SK-N-MC (cell line): ENCODE measurements around the gene RIMS1.

ENCODE experiments used
- EZH2 ChIP-seq: fragments of 200-600 bp; sonication (generic); IDR thresholded peaks from one replicate; pipeline ENCODE4 v1.6.1; 2017; ENCODE audit warnings: antibody characterized with exemption
- FOXP2 ChIP-seq: optimal IDR thresholded peaks from 2 replicates; pipeline ENCODE3; 2011; ENCODE audit warnings: mild to moderate bottlenecking, moderate library complexity; ENCODE audit not compliant: insufficient read depth; ENCODE audit errors: extremely low read length, control extremely low read depth
- POLR2AphosphoS5 ChIP-seq: IDR thresholded peaks from 2 replicates; pipeline ENCODE4 v1.6.1; 2012; ENCODE audit warnings: mild to moderate bottlenecking, low read depth, low read length, borderline replicate concordance

DNA sequence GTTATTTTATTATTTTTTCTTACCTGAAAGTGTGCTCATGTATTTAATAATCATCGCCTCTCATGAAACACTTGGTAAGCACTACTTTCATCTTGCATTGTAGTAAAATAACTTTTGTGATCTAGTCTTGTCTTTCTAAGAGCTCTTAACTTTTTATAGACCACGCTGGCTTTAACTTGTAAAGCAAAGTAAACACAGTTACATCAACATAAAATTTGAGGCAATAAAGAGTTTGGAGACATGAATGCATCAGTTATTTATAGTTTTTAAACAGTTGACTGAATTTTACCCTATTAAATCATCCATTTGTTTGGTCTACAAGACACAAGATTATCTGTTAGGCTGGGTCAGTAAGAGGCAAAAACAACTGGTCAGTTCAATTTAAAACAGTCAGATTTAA lies 517.1 kb downstream of the RIMS1 start:
- no peak for TF ChIP-seq EZH2
- no peak for TF ChIP-seq POLR2AphosphoS5
- TF ChIP-seq FOXP2: no peak
